Measurements from ENCODE around the gene MED13. TPM values are rescaled to one million over a fixed set of nuclear protein-coding genes. Genes with fewer than 3 reads are reported as not detected.

Gene MED13
- polyA plus RNA-seq, 1 of the 3 experiments (the other 2 are of a cell fraction), result 6.3 TPM

- peaks cover 15% of the 10 kb centered on the region for H3F3A ChIP-seq (replicated peaks; ENCODE audit: insufficient read depth)
- H3K27me3 ChIP-seq (ENCODE audit: insufficient read depth), result no peaks in the 10 kb centered on the region
- no peaks in the 10 kb centered on the region for H3K9me3 ChIP-seq
- CTCF ChIA-PET, result interaction anchor here (1.1 to 1.4 kb wide), 2 partner anchors 97 to 141 kb away, joined by 4 read pairs; no protein-coding TSS in a partner anchor
- peaks cover 56 to 92% of the 10 kb centered on the region in 2 experiments for H3K36me3 ChIP-seq (replicated peaks in 1 of 2; ENCODE audit: control insufficient read depth in 1 of 2, insufficient read depth in 2 of 2, low read length in 1 of 2)
- H3K27ac ChIP-seq (ENCODE audit: low read depth in 2 of 2, low read length in 1 of 2), result no peak overlapping the region
- H3K4me2 ChIP-seq, result no peak overlapping the region
- H3K9me2 ChIP-seq, result no peaks in the 10 kb centered on the region
- no peak overlapping the region for H2AFZ ChIP-seq (ENCODE audit: low read depth)
- no peak for TF ChIP-seq CTCF (IDR thresholded peaks at IDR 0.05)
- TF ChIP-seq POLR2AphosphoS5 (IDR thresholded peaks at IDR 0.05; ENCODE audit: low read depth, low read length), result no peak
- TF ChIP-seq MEF2A (IDR thresholded peaks at IDR 0.05; ENCODE audit: borderline replicate concordance, low read depth), result no peak
- TF ChIP-seq FOXM1 (IDR thresholded peaks at IDR 0.05; ENCODE audit: low read depth), result no peak
- no peak for TF ChIP-seq TCF12 (IDR thresholded peaks at IDR 0.05)
- TF ChIP-seq EP300 (IDR thresholded peaks at IDR 0.05; ENCODE audit: borderline replicate concordance in 1 of 2, low read depth in 1 of 2, low read length in 1 of 2), result no peak
- H3K4me1 ChIP-seq (ENCODE audit: control insufficient read depth in 1 of 2, insufficient read depth in 2 of 2, low read depth in 1 of 2, low read length in 1 of 2), result no peaks in the 10 kb centered on the region; a peak in 1 of 4 replicates
- no peak overlapping the region for H3K9ac ChIP-seq
- no peak overlapping the region for H3K4me3 ChIP-seq (ENCODE audit: low read depth in 2 of 2, low read length in 1 of 2)
- POLR2A ChIA-PET, result no interaction called here
- peaks cover 39% of the 10 kb centered on the region for H3K79me2 ChIP-seq (ENCODE audit: insufficient read depth)
- no peak for DNase-seq
- 96% methylated on average over 5 of the region's 5 CpGs for WGBS (ENCODE audit: low lambda C conversion rate)
- 0 out of 2 replicates have a peak, but pooled peaks cover 3% of the 10 kb centered on the region for H4K20me1 ChIP-seq (ENCODE audit: insufficient read depth)
These were observed 96.3 kb downstream of the MED13 start for GRCh38 chr17:61968757-61969156.

DNA sequence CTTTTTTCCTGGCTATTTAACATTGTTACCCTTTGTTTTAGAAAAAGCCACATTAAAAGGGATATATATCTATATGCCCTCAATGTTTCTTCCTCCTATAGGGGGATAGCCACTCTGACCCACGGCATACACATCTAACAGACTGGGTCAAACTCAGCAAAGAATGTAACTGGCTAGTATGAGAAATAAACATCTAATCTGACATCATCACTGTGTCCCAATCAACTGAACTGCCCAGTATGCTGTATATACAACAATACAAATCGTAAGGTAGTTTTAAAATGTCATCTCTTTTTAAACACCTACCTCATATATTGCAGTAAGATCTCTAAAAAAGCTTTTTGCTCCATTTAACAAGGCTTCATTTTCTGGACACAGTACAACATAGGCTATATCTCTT, 97.3 kb downstream of the MED13 start:
- no peak overlapping the region for H2AFZ ChIP-seq (ENCODE audit: low read depth)
- no peak overlapping the region for H3K27ac ChIP-seq (ENCODE audit: low read depth in 2 of 2, low read length in 1 of 2)
- 97% methylated on average over 2 of the region's 2 CpGs for WGBS (ENCODE audit: low lambda C conversion rate)
- peaks cover 65 to 93% of the 10 kb centered on the region in 2 experiments for H3K36me3 ChIP-seq (replicated peaks in 1 of 2; ENCODE audit: control insufficient read depth in 1 of 2, insufficient read depth in 2 of 2, low read length in 1 of 2)
- peaks cover 30% of the 10 kb centered on the region for H3K79me2 ChIP-seq (ENCODE audit: insufficient read depth)
- H3K9ac ChIP-seq, result no peak overlapping the region
- ChIA-PET POLR2A (no interaction called here), CTCF (interaction anchor here (1.3 to 1.4 kb wide), 2 partner anchors 64 to 142 kb away, joined by 3 to 4 read pairs; no protein-coding TSS in a partner anchor)
- no peaks in the 10 kb centered on the region for H3K9me2 ChIP-seq
- no peaks in the 10 kb centered on the region for H3K9me3 ChIP-seq
- no peak overlapping the region for H3K4me3 ChIP-seq (ENCODE audit: low read depth in 2 of 2, low read length in 1 of 2)
- H4K20me1 ChIP-seq (ENCODE audit: insufficient read depth), result no peaks in the 10 kb centered on the region
- no peak overlapping the region for H3K4me2 ChIP-seq
- no peaks in the 10 kb centered on the region; a peak in 1 of 4 replicates for H3K4me1 ChIP-seq (ENCODE audit: control insufficient read depth in 1 of 2, insufficient read depth in 2 of 2, low read depth in 1 of 2, low read length in 1 of 2)
- DNase-seq, result no peak
- H3K27me3 ChIP-seq (ENCODE audit: insufficient read depth), result no peaks in the 10 kb centered on the region
- H3F3A ChIP-seq (replicated peaks; ENCODE audit: insufficient read depth), result peaks cover 15% of the 10 kb centered on the region
- no peak for TF ChIP-seq MEF2A (IDR thresholded peaks at IDR 0.05; ENCODE audit: borderline replicate concordance, low read depth)
- TF ChIP-seq, protein P1, sequence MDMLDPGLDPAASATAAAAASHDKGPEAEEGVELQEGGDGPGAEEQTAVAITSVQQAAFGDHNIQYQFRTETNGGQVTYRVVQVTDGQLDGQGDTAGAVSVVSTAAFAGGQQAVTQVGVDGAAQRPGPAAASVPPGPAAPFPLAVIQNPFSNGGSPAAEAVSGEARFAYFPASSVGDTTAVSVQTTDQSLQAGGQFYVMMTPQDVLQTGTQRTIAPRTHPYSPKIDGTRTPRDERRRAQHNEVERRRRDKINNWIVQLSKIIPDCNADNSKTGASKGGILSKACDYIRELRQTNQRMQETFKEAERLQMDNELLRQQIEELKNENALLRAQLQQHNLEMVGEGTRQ (IDR thresholded peaks at IDR 0.05; ENCODE audit: borderline replicate concordance, low read depth, low read length), result no peak
- TF ChIP-seq CHD2 (IDR thresholded peaks at IDR 0.05; ENCODE audit: low read length, partially characterized antibody), result no peak
- no peak for TF ChIP-seq ZBTB33 (IDR thresholded peaks at IDR 0.05; ENCODE audit: borderline replicate concordance, low read depth)
- TF ChIP-seq POLR2AphosphoS5 (IDR thresholded peaks at IDR 0.05; ENCODE audit: low read depth, low read length), result no peak
- no peak for TF ChIP-seq GATA2 (CRISPR knock-in tag; IDR thresholded peaks at IDR 0.05)
- TF ChIP-seq TCF12 (IDR thresholded peaks at IDR 0.05), result no peak
- TF ChIP-seq FOXJ3 (CRISPR knock-in tag; IDR thresholded peaks at IDR 0.05), result no peak
- TF ChIP-seq, protein P2, sequence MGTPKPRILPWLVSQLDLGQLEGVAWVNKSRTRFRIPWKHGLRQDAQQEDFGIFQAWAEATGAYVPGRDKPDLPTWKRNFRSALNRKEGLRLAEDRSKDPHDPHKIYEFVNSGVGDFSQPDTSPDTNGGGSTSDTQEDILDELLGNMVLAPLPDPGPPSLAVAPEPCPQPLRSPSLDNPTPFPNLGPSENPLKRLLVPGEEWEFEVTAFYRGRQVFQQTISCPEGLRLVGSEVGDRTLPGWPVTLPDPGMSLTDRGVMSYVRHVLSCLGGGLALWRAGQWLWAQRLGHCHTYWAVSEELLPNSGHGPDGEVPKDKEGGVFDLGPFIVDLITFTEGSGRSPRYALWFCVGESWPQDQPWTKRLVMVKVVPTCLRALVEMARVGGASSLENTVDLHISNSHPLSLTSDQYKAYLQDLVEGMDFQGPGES (IDR thresholded peaks at IDR 0.05; ENCODE audit: low read depth, low read length), result no peak
- no peak for TF ChIP-seq RFX5 (IDR thresholded peaks at IDR 0.05; ENCODE audit: low read length)
- no peak for TF ChIP-seq NRF1 (IDR thresholded peaks at IDR 0.05; ENCODE audit: low read depth, low read length)
- TF ChIP-seq PBX3 (IDR thresholded peaks at IDR 0.05), result no peak
- TF ChIP-seq EP300 (IDR thresholded peaks at IDR 0.05; ENCODE audit: borderline replicate concordance in 1 of 2, low read depth in 1 of 2, low read length in 1 of 2), result no peak
- TF ChIP-seq MXI1 (IDR thresholded peaks at IDR 0.05; ENCODE audit: low read depth, low read length), result no peak
- TF ChIP-seq GABPA (IDR thresholded peaks at IDR 0.05; ENCODE audit: low read depth), result no peak
- TF ChIP-seq JUND (IDR thresholded peaks at IDR 0.05), result no peak

All from SK-N-SH (cell line).